DOHH2 (cell line): Measurements from ENCODE around the gene EPHA2.

ENCODE experiments used
- H3F3A ChIP-seq: fragments of 200-600 bp; sonication (generic), shearing (Covaris generic); 2 replicates; pipeline ENCODE4 v1.6.0; 2016; ENCODE audit warnings: antibody characterized with exemption, mild to moderate bottlenecking; ENCODE audit not compliant: control insufficient read depth, insufficient read depth
- H3K27ac ChIP-seq: fragments of 200-600 bp; sonication (generic); 2 replicates; pipeline ENCODE4 v1.5.1; 2014; ENCODE audit warnings: low read depth, mild to moderate bottlenecking, low read length, moderate library complexity
- H3K27me3 ChIP-seq: fragments of 200-600 bp; sonication (generic); 2 replicates; pipeline ENCODE4 v1.6.1; 2014; ENCODE audit warnings: mild to moderate bottlenecking, low read length, mixed read lengths; ENCODE audit not compliant: control insufficient read depth
- H3K36me3 ChIP-seq: fragments of 200-600 bp; sonication (generic); 2 replicates; pipeline ENCODE4 v1.6.1; 2014; ENCODE audit warnings: mild to moderate bottlenecking, low read length, moderate library complexity, mixed read lengths; ENCODE audit not compliant: control insufficient read depth
- H3K4me1 ChIP-seq: fragments of 200-600 bp; sonication (generic); 2 replicates; pipeline ENCODE4 v1.6.1; 2014; ENCODE audit warnings: mild to moderate bottlenecking, low read length, mixed read lengths; ENCODE audit not compliant: control insufficient read depth
- H3K4me2 ChIP-seq: fragments of 200-600 bp; sonication (generic); 2 replicates; pipeline ENCODE4 v1.6.0; 2014; ENCODE audit warnings: mild to moderate bottlenecking, low read length, moderate library complexity
- H3K4me3 ChIP-seq: fragments of 200-600 bp; sonication (generic); 2 replicates; pipeline ENCODE4 v1.5.1; 2014; ENCODE audit warnings: mild to moderate bottlenecking, low read length, mixed read lengths
- H3K79me2 ChIP-seq: fragments of 200-600 bp; sonication (generic); 2 replicates; pipeline ENCODE4 v1.6.1; 2014; ENCODE audit warnings: mild to moderate bottlenecking, low read length, mixed read lengths; ENCODE audit not compliant: control insufficient read depth
- H3K9me2 ChIP-seq: fragments of 200-600 bp; sonication (generic); replicated peaks from 2 replicates; pipeline ENCODE4 v1.6.1; 2014; ENCODE audit warnings: mild to moderate bottlenecking, low read length, mixed read lengths; ENCODE audit not compliant: control insufficient read depth
- H3K9me3 ChIP-seq: fragments of 200-600 bp; sonication (generic); 2 replicates; pipeline ENCODE4 v1.6.1; 2014; ENCODE audit warnings: antibody characterized with exemption, low read length, mixed read lengths; ENCODE audit not compliant: control insufficient read depth, insufficient read depth
- H4K20me1 ChIP-seq: fragments of 200-600 bp; sonication (generic); 2 replicates; pipeline ENCODE4 v1.6.0; 2014; ENCODE audit warnings: low read depth, mild to moderate bottlenecking, antibody characterized with exemption, low read length, moderate library complexity; ENCODE audit not compliant: control insufficient read depth, insufficient read depth
- CTCF ChIP-seq: fragments of 200-600 bp; sonication (generic); IDR thresholded peaks from one replicate; pipeline ENCODE4 v1.5.1; 2014; ENCODE audit warnings: antibody characterized with exemption, mild to moderate bottlenecking, low read depth, low read length; ENCODE audit not compliant: poor library complexity, severe bottlenecking
- EZH2phosphoT487 ChIP-seq: fragments of 200-600 bp; sonication (generic); IDR thresholded peaks from 2 replicates; pipeline ENCODE4 v1.6.1; 2017; ENCODE audit warnings: borderline replicate concordance, mild to moderate bottlenecking, antibody characterized with exemption, low read length, moderate library complexity, mixed read lengths

EPHA2 gene

GRCh38 chr1:16175610-16176553 lies 20.0 kb upstream of the EPHA2 start:
- Histone ChIP-seq H3K9me3 (no peaks in the 10 kb centered on the region), H3K36me3 (no peaks in the 10 kb centered on the region), H3K4me2 (no peak overlapping the region), H4K20me1 (no peaks in the 10 kb centered on the region), H3K27me3 (peaks cover 5% of the 10 kb centered on the region; the same call in 1 of the 2 replicates), H3K4me3 (no peak overlapping the region), H3K79me2 (no peaks in the 10 kb centered on the region), H3F3A (no peaks in the 10 kb centered on the region), H3K4me1 (no peaks in the 10 kb centered on the region), H3K27ac (no peak overlapping the region), H3K9me2 (no peaks in the 10 kb centered on the region)
- TF ChIP-seq EZH2phosphoT487 (no peak), CTCF (no peak)

- H3K9me3 ChIP-seq, result no peaks in the 10 kb centered on the region
- no peaks in the 10 kb centered on the region for H3F3A ChIP-seq
- no peaks in the 10 kb centered on the region for H3K4me1 ChIP-seq
- H3K4me2 ChIP-seq, result no peak overlapping the region
- TF ChIP-seq EZH2phosphoT487 (no peak), CTCF (no peak)
- no peaks in the 10 kb centered on the region for H3K9me2 ChIP-seq
- H3K79me2 ChIP-seq, result no peaks in the 10 kb centered on the region
- H4K20me1 ChIP-seq, result no peaks in the 10 kb centered on the region
- no peak overlapping the region for H3K4me3 ChIP-seq
- H3K27ac ChIP-seq, result no peak overlapping the region
- no peaks in the 10 kb centered on the region for H3K36me3 ChIP-seq
- peaks cover 5% of the 10 kb centered on the region; the same call in 1 of the 2 replicates for H3K27me3 ChIP-seq
These were observed 19.2 kb upstream of the EPHA2 start for GRCh38 chr1:16174886-16175598.

- H3K4me3 ChIP-seq, result no peak overlapping the region
- no peaks in the 10 kb centered on the region for H3K9me3 ChIP-seq
- no peak overlapping the region for H3K4me2 ChIP-seq
- H3F3A ChIP-seq, result no peaks in the 10 kb centered on the region
- H3K4me1 ChIP-seq, result no peaks in the 10 kb centered on the region; the same call in 1 of the 2 replicates
- H3K36me3 ChIP-seq, result no peaks in the 10 kb centered on the region
- H3K27ac ChIP-seq, result no peak overlapping the region
- H3K9me2 ChIP-seq, result no peaks in the 10 kb centered on the region
- H3K27me3 ChIP-seq, result peaks cover 5% of the 10 kb centered on the region; the same call in 1 of the 2 replicates
- TF ChIP-seq CTCF (no peak), EZH2phosphoT487 (no peak)
- H3K79me2 ChIP-seq, result no peaks in the 10 kb centered on the region
- H4K20me1 ChIP-seq, result no peaks in the 10 kb centered on the region
These were observed 18.5 kb upstream of the EPHA2 start for GRCh38 chr1:16174261-16174868.
